ENCODE data around the gene CLEC4C. TPM values are rescaled to one million over a fixed set of nuclear protein-coding genes. Genes with fewer than 3 reads are reported as not detected.
"Not testable (repeated sequence)": the region's sequence is repeated elsewhere in the genome, so short reads cannot be mapped to it uniquely, and the experiment has no call there.

CLEC4C gene
- total RNA-seq, 3 donors from 2014 or later: not detected

- Histone ChIP-seq H3K4me1 (ENCODE audit: low read depth) (no peaks in the 10 kb centered on the region), H3K9me3 (no peaks in the 10 kb centered on the region), H3K36me3 (ENCODE audit: low read depth) (no peaks in the 10 kb centered on the region), H3K4me3 (no peak overlapping the region)
- intact Hi-C loops (cut with DNase I, micrococcal nuclease): no loop called here
- ATAC-seq (no peak), DNase-seq (no peak)
- TF ChIP-seq CTCF (IDR thresholded peaks at IDR 0.05): no peak
These were observed 34.9 kb upstream of the CLEC4C start for GRCh38 chr12:7782055-7782454.

- intact Hi-C loops (cut with DNase I, micrococcal nuclease): no loop called here
- no peak overlapping the region for H3K4me3 ChIP-seq
- ATAC-seq (no peak), DNase-seq (no peak)
- H3K9me3 ChIP-seq: no peaks in the 10 kb centered on the region
- H3K36me3 ChIP-seq (ENCODE audit: low read depth): no peaks in the 10 kb centered on the region
- no peak for TF ChIP-seq CTCF (IDR thresholded peaks at IDR 0.05)
- no peaks in the 10 kb centered on the region for H3K4me1 ChIP-seq (ENCODE audit: low read depth)
These were observed 34.1 kb upstream of the CLEC4C start for GRCh38 chr12:7781274-7781673.

DNA sequence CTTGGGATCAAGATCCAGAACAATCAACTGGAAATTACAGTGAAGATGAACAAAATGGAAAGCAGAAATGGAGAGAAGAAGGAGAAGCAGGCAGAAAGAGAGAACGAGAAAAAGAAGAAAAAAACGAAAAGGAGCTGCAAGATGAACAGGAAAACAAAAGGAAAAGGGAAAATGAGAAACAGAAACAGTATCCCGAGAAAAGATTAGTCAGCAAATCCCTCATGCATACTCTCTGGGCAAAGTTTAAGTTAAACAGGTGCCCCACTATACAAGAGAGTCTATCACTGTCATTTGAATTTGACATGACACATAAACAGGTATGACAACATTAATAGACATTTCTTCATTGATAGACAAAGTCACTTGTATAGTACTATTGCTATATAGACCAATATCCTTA is 22.8 kb upstream of the CLEC4C start:
- Histone ChIP-seq H3K9me3 (no peaks in the 10 kb centered on the region), H3K4me3 (no peak overlapping the region), H3K36me3 (ENCODE audit: low read depth) (no peaks in the 10 kb centered on the region), H3K4me1 (ENCODE audit: low read depth) (no peaks in the 10 kb centered on the region)
- DNase-seq: no peak
- intact Hi-C loops (cut with DNase I, micrococcal nuclease): no loop called here
- no peak for ATAC-seq
- TF ChIP-seq CTCF (IDR thresholded peaks at IDR 0.05): no peak

- H3K36me3 ChIP-seq (ENCODE audit: low read depth): no peaks in the 10 kb centered on the region
- DNase-seq: no peak
- no peaks in the 10 kb centered on the region for H3K9me3 ChIP-seq
- ATAC-seq: no peak
- H3K4me3 ChIP-seq: no peak overlapping the region
- no peaks in the 10 kb centered on the region for H3K4me1 ChIP-seq (ENCODE audit: low read depth)
- intact Hi-C loops (cut with DNase I, micrococcal nuclease): no loop called here
- TF ChIP-seq CTCF (IDR thresholded peaks at IDR 0.05): no peak
These were observed 11.6 kb upstream of the CLEC4C start for GRCh38 chr12:7758766-7759140.

- Histone ChIP-seq H3K36me3 (ENCODE audit: low read depth) (no peaks in the 10 kb centered on the region), H3K4me1 (ENCODE audit: low read depth) (no peaks in the 10 kb centered on the region), H3K4me3 (no peak overlapping the region), H3K9me3 (no peaks in the 10 kb centered on the region)
- ATAC-seq (no peak), DNase-seq (no peak)
- intact Hi-C loops (cut with DNase I, micrococcal nuclease): no loop called here
- TF ChIP-seq CTCF (IDR thresholded peaks at IDR 0.05): no peak
These were observed 9.8 kb upstream of the CLEC4C start for GRCh38 chr12:7756993-7757392.

DNA sequence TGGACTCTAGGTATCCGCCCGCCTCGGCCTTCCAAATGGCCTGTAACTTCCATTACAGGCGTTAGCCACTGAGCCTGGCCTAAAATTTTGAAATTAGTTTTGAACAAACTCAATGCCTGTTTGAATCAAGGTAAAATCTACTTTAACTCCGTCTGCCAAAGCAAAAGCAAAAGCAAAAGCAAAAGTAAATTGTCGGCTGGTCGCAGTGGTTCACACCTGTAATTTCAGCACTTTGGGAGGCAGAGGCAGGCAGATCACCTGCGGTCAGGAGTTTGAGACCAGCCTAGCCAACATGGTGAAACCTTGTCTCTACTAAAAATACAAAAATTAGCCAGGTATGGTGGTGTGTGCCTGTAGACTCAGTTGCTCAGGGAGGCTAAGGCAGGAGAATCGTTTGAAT is 8.5 kb upstream of the CLEC4C start:
- H3K4me1 ChIP-seq (ENCODE audit: low read depth); ATAC-seq; DNase-seq; H3K4me3 ChIP-seq; intact Hi-C loops (cut with DNase I, micrococcal nuclease); H3K36me3 ChIP-seq (ENCODE audit: low read depth); H3K9me3 ChIP-seq: not testable (repeated sequence)

GRCh38 chr12:7751941-7752922 is 5.1 kb upstream of the CLEC4C start:
- H3K9me3 ChIP-seq; ATAC-seq; H3K4me3 ChIP-seq; H3K36me3 ChIP-seq (ENCODE audit: low read depth); H3K4me1 ChIP-seq (ENCODE audit: low read depth); intact Hi-C loops (cut with DNase I, micrococcal nuclease): not testable (repeated sequence)
- DNase-seq: peak in 1 of 3 donors; percentile 46
